Ovary (tissue), 3 donors: Measurements from ENCODE around the gene SLC35C1.

Source experiments
- CTCF ChIP-seq, 3 donors: fragments of 450-650 bp in 2 of 3; fragments of 200-600 bp in 1 of 3; IDR thresholded peaks; one replicate each; pipeline versions ENCODE4 v1.5.1 to v1.8.0; 2016 to 2022; ENCODE audit warnings: antibody characterized with exemption in 3 of 3, mild to moderate bottlenecking in 1 of 3
- EP300 ChIP-seq: sonication (generic); formaldehyde crosslinking; IDR thresholded peaks from one replicate; pipeline ENCODE4 v1.6.1; 2017; ENCODE audit warnings: antibody characterized with exemption
- POLR2A ChIP-seq: fragments of 450-650 bp; IDR thresholded peaks from one replicate; pipeline ENCODE4 v1.6.1; 2017; ENCODE audit warnings: antibody characterized with exemption, mild to moderate bottlenecking, moderate library complexity
- donor health status: DM: no; HTN: no; CAD: no.

GRCh38 chr11:45817191-45817590, 12.2 kb downstream of the SLC35C1 start:
- no peak for TF ChIP-seq POLR2A
- no peak for TF ChIP-seq EP300
- TF ChIP-seq CTCF (IDR thresholded peaks at IDR 0.05): no peak
